Stimulated activated CD8-positive, alpha-beta memory T cell treated with anti-CD3 and anti-CD28 coated beads, Interleukin-2, amount 100 ng/mL, for 1 hour (primary cell): ENCODE data around the gene DYNC1H1.

Experiments
- DNase-seq, 2 donors: peaks; one replicate each; pipeline ENCODE4 v3.0.0-alpha.2; 2020; ENCODE audit warnings: low read depth in 2 of 2

Gene DYNC1H1

GRCh38 chr14:101992708-101993107 is 28.3 kb downstream of the DYNC1H1 start:
- no peak for DNase-seq

GRCh38 chr14:101997429-101998336 is 33.3 kb downstream of the DYNC1H1 start:
- DNase-seq: no peak

GRCh38 chr14:102000902-102001301 is 36.5 kb downstream of the DYNC1H1 start:
- DNase-seq: no peak

DNA sequence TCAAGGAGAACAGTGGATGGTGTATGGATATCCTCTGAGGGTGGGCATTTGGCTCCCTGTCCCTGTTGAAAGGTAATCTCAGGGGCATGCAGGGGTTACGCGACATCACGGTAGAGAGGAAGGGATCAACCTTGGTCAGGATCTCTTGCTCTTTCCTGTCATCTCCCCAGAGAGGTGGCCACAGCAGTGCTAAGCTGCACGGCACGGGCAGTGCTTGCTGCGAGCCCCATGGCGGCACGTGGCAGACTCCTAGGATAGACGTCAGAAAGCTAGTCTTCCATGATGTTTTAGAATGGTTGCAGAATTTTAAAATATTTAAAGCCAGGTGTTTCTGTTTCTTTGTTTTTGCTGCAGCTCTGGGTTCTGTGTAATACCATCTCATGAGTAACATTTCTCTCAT is 41.0 kb downstream of the DYNC1H1 start:
- DNase-seq: no peak

GRCh38 chr14:102007916-102008418 is 43.6 kb downstream of the DYNC1H1 start:
- no peak for DNase-seq

DNA sequence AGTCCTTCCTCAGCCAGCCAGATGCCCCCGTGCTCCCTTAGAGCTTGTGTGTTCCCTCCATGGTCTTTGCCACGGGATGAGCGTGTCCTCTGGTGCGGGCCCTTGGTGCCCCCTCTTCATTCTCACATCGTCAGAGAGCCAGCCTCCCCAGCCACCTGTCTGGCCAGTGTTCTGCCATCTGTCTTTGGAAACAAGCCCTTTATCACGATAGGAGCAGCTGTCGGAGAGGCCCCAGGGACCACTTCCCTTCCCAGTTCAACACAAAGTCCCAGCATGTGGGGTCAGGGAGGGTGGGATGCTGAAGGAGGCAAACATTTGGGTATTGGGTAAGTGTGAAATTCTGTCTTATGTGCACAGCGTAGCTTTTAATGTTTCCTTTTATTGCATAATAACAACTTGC is 44.5 kb downstream of the DYNC1H1 start:
- DNase-seq: no peak

DNA sequence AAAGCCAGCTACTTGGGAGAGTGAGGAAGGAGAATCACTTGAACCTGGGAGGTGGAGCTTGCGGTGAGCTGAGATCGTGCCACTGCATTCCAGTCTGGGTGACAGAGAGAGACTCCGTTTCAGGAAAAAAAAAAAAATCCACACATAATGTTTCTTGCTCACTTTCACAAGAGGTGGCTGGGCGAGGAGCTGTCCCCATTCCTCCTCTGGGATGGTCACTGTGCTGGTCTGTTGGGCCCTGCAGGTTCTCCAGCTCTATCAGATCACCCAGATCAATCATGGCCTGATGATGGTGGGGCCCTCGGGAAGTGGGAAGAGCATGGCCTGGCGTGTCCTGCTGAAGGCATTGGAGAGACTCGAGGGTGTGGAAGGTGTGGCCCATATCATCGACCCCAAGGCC is 47.3 kb downstream of the DYNC1H1 start:
- DNase-seq: no peak

GRCh38 chr14:102012336-102012735 is 48.0 kb downstream of the DYNC1H1 start:
- no peak for DNase-seq

GRCh38 chr14:102013669-102014200 is 49.4 kb downstream of the DYNC1H1 start:
- DNase-seq: no peak

GRCh38 chr14:102015045-102015685 is 50.8 kb downstream of the DYNC1H1 start:
- DNase-seq: no peak

DNA sequence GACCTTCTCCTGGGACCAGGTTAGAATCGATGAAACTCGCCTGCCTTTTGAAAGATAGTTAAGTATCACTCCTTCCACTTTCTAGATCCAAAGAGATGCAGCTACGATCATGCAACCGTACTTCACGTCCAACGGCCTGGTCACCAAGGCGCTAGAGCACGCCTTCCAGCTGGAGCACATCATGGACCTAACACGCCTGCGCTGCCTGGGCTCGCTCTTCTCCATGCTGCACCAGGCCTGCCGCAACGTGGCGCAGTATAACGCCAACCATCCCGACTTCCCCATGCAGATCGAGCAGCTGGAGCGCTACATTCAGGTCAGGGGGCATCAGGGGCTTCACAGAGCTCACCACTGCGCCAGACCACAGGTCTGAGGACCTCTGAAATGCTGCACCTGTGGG is 51.4 kb downstream of the DYNC1H1 start:
- DNase-seq: no peak

DNA sequence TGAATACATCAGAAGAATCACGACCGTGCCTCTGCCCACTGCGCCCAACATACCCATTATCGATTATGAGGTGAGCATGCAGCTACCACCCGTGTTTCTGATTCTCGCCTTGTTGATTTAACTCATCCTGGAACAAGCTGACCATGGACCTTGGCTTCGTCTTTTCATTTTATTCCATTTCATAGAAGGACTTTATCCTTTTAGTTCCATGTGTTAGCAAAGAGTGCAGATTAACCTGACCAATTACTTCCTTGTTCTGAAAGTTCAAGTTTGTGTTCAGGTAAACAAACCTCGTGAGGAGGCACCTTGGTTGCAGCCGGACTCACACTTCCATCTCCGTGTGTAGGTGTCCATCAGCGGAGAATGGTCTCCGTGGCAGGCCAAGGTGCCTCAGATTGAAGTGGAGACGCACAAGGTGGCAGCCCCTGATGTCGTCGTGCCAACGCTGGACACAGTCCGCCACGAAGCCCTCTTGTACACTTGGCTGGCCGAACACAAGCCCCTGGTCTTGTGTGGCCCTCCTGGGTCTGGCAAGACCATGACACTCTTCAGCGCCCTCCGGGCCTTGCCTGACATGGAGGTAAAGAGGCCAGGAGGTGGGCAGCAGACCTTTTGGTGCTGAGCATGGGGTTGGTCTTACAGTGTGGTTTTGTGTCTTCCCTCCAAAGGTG is 52.2 kb downstream of the DYNC1H1 start:
- DNase-seq: no peak

GRCh38 chr14:102018251-102018650 is 53.9 kb downstream of the DYNC1H1 start:
- DNase-seq: no peak

DNA sequence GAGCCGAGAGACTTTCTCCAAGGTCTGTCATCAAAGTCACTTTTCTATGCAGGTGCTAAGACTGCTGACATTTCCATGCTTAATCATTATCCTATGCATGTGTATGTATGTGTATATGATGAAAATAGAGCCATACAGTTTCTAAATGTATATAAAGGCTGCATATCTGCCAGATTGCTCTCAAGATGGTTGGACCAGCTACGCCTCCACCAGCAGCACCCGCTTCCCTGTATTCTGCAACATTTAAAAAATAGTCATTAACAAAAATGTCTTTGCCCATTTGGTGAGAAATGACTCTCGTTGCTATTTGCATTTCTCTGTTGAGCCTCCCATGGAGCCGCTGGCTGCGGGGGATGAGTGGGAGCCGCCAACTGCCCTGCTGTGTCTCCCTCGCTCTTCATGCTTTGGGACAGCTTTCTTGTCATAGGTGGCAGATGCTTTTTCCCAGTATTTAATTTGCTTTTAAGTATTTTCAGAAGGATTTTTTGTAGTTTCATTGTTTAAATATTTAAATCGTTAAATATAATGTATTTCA is 54.7 kb downstream of the DYNC1H1 start:
- no peak for DNase-seq

- no peak for DNase-seq
These were observed 55.9 kb downstream of the DYNC1H1 start for GRCh38 chr14:102020058-102020971.

DNA sequence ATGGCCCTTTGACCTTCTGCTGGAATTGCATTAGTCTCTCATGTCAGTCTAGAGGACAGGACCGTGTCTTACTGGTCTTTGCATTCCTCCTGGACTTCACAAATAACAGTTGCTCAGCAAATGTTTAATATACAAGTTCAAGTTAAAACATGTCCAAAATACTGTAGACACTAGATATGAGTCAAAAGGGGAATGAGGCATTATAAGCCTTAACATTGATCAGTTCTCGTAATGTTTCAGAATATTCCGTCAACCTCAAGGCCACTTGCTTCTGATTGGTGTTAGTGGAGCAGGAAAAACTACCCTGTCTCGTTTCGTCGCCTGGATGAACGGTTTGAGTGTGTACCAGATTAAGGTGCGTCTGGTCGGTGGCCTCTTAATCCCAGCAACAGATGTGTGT is 62.6 kb downstream of the DYNC1H1 start:
- DNase-seq: no peak

DNA sequence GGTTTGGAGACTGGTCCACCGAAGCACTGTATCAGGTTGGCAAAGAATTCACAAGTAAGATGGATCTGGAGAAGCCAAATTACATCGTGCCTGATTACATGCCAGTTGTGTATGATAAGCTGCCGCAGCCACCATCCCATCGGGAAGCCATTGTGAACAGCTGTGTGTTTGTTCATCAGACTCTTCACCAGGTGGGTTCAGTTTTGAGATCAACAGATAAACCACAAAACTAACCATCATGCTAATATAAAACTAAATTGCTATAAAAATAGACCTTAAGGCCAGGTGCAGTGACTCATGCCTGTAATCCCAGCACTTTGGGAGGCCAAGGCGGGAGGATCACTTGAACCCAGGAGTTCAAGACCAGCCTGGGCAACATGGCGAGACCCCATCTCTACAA is 63.6 kb downstream of the DYNC1H1 start:
- DNase-seq: no peak

GRCh38 chr14:102028733-102029132 is 64.4 kb downstream of the DYNC1H1 start:
- DNase-seq: no peak

GRCh38 chr14:102029956-102030355 is 65.6 kb downstream of the DYNC1H1 start:
- no peak for DNase-seq

- no peak for DNase-seq
These were observed 68.9 kb downstream of the DYNC1H1 start for GRCh38 chr14:102033241-102033640.

DNA sequence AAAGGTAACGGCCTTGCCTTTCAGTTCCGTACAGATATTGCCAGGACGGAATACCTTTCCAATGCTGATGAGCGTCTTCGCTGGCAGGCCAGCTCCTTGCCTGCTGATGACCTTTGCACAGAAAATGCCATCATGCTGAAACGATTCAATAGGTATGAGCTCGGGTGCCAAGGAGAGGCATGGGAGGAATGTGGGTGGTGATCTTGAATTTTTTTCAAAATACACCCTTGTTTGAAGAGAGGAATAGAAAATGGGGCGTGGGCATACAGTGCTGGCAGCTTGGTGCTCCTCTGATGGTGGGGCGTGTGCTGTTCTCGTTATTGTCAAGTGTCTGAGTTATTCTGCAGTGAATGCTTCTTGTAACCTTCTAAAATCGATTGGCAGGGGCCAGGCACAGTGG is 69.9 kb downstream of the DYNC1H1 start:
- no peak for DNase-seq
